HG03060 (cell line): ENCODE data around the gene ZFYVE26.
"Not testable (repeated sequence)": the region's sequence is repeated elsewhere in the genome, so short reads cannot be mapped to it uniquely, and the experiment has no call there.

Experiments
- ATAC-seq: cut with Tn5 transposase; IDR thresholded peaks from one replicate; pipeline ENCODE4 v1.9.1; 2021; ENCODE audit warnings: low read depth, moderate number of reproducible peaks; ENCODE audit not compliant: unreplicated experiment

The ZFYVE26 gene

GRCh38 chr14:67717048-67717447 is 99.3 kb downstream of the ZFYVE26 start:
- no peak for ATAC-seq

GRCh38 chr14:67710209-67710608 is 106.2 kb downstream of the ZFYVE26 start:
- ATAC-seq, result no peak

- not testable (repeated sequence) for ATAC-seq
Measured at GRCh38 chr14:67709796-67710195, 106.6 kb downstream of the ZFYVE26 start.

- not testable (repeated sequence) for ATAC-seq
Measured at GRCh38 chr14:67709346-67709745, 107.0 kb downstream of the ZFYVE26 start.

GRCh38 chr14:67705211-67705610 is 111.2 kb downstream of the ZFYVE26 start:
- ATAC-seq, result no peak

GRCh38 chr14:67704484-67705089 is 111.8 kb downstream of the ZFYVE26 start:
- no peak for ATAC-seq

- ATAC-seq, result no peak
Measured at GRCh38 chr14:67703997-67704396, 112.4 kb downstream of the ZFYVE26 start.

GRCh38 chr14:67701492-67701891 is 114.9 kb downstream of the ZFYVE26 start, which contains the start of gene RDH12:
Gene RDH12 (plus strand): TSS chr14:67701886. CDS start chr14:67722643, 20,757 bp downstream.
- not testable (repeated sequence) for ATAC-seq

GRCh38 chr14:67698179-67698578 is 118.2 kb downstream of the ZFYVE26 start:
- ATAC-seq, result no peak

GRCh38 chr14:67697006-67697405 is 119.4 kb downstream of the ZFYVE26 start:
- ATAC-seq, result no peak
